K562 (cell line): ENCODE data around the gene CSNK1G2. TPM values are rescaled to one million over a fixed set of nuclear protein-coding genes. Genes with fewer than 3 reads are reported as not detected.

Experiments used
- ATAC-seq: fragments of 200-7000 bp; cut with Tn5 transposase; 3 replicates; pipeline ENCODE4 v1.9.1; 2020; ENCODE audit warnings: moderate library complexity
- BruUV-seq: library from RNA; stranded (reverse); fragments of 400-500 nt; replicated peaks from 2 replicates; lab custom pipeline; 2021; lab: Mats Ljungman, UMichigan
- CTCF ChIA-PET: fragments of 300-600 bp; formaldehyde crosslinking; extraction: SDS; loops from one replicate; lab custom pipeline; 2021; ENCODE audit warnings: low intra/inter-chr PET ratio; lab: Yijun Ruan, JAX
- POLR2A ChIA-PET: fragments of 300-600, 350-650 bp; sonication (Branson Sonifier 250); formaldehyde crosslinking; extraction: SDS; loops from one replicate; lab custom pipeline; 2021; ENCODE audit warnings: antibody characterized with exemption, inconsistent platforms; lab: Yijun Ruan, JAX
- DNase-seq, 4 experiments: peaks; one replicate each; pipeline versions ENCODE4 v3.0.0 to v3.0.0-alpha.2; 2011 to 2018; ENCODE audit warnings: low spot score in 3 of 4, mixed read lengths in 3 of 4; ENCODE audit errors: extremely low read depth in 1 of 4
- FAIRE-seq: peaks from 2 replicates; lab custom pipeline; 2011; peaks lifted over from hg19 to GRCh38; lab: Jason Lieb, UNC
- H2AFZ ChIP-seq: 2 replicates; pipeline ENCODE4 v1.6.0; 2011; ENCODE audit warnings: low read depth, low read length, control low read depth, inconsistent platforms
- H3K27ac ChIP-seq: fragments of 200-600 bp; 3 replicates; pipeline ENCODE4 v1.8.0; 2011; ENCODE audit warnings: low read depth, mild to moderate bottlenecking, control low read depth, inconsistent platforms, low read length, moderate library complexity, mixed read lengths; ENCODE audit errors: extremely low read depth
- H3K27me3 ChIP-seq, 2 experiments: fragments of 300-600 bp in 1 of 2; 2 replicates in 1 of 2; 3 replicates in 1 of 2; pipeline versions ENCODE4 v1.6.0 to v1.8.0; 2011; ENCODE audit warnings: inconsistent platforms in 2 of 2, low read length in 2 of 2, mild to moderate bottlenecking in 1 of 2, mixed read lengths in 1 of 2, moderate library complexity in 1 of 2; ENCODE audit not compliant: control insufficient read depth in 2 of 2, insufficient read depth in 2 of 2
- H3K36me3 ChIP-seq: fragments of 300-600 bp; 3 replicates; pipeline ENCODE4 v1.8.0; 2011; ENCODE audit warnings: mild to moderate bottlenecking, low read length, inconsistent platforms; ENCODE audit not compliant: control insufficient read depth, insufficient read depth
- H3K4me1 ChIP-seq, 2 experiments: fragments of 200-600 bp in 1 of 2; replicated peaks in 1 of 2; 2 replicates in 1 of 2; 3 replicates in 1 of 2; pipeline versions ENCODE4 v1.5.1 to v1.8.0; 2011; ENCODE audit warnings: inconsistent platforms in 2 of 2, low read length in 2 of 2, mild to moderate bottlenecking in 1 of 2, mixed read lengths in 1 of 2, moderate library complexity in 1 of 2; ENCODE audit not compliant: control insufficient read depth in 2 of 2, insufficient read depth in 2 of 2
- H3K4me2 ChIP-seq: 2 replicates; pipeline ENCODE4 v1.6.1; 2011; ENCODE audit warnings: low read length, control low read depth, inconsistent platforms, mixed read lengths; ENCODE audit not compliant: insufficient read depth
- H3K4me3 ChIP-seq: fragments of 200-600 bp; sonication (generic), shearing (Covaris generic); 2 replicates; pipeline ENCODE4 v1.5.1; 2016; ENCODE audit warnings: control low read depth, inconsistent platforms
- H3K79me2 ChIP-seq: fragments of 200-600 bp; 3 replicates; pipeline ENCODE4 v1.8.0; 2011; ENCODE audit warnings: low read length, inconsistent platforms; ENCODE audit not compliant: control insufficient read depth, insufficient read depth
- H3K9ac ChIP-seq, 2 experiments: 2 replicates each; pipeline versions ENCODE4 v1.6.0 to v1.6.1; 2011; ENCODE audit warnings: low read depth in 2 of 2, low read length in 2 of 2, control low read depth in 1 of 2, inconsistent platforms in 1 of 2, mild to moderate bottlenecking in 1 of 2, mixed read lengths in 1 of 2; ENCODE audit not compliant: insufficient read depth in 1 of 2
- H3K9me1 ChIP-seq: one replicate; pipeline ENCODE4 v1.6.0; 2011; ENCODE audit warnings: inconsistent platforms, mild to moderate bottlenecking, low read length, moderate library complexity; ENCODE audit not compliant: control insufficient read depth, insufficient read depth
- H3K9me3 ChIP-seq: replicated peaks from 2 replicates; pipeline ENCODE4 v1.5.1; 2011; ENCODE audit warnings: low read depth, low read length, inconsistent platforms; ENCODE audit not compliant: control insufficient read depth, insufficient read depth
- H4K20me1 ChIP-seq: replicated peaks from 2 replicates; pipeline ENCODE4 v1.6.1; 2011; ENCODE audit warnings: low read length, inconsistent platforms, mixed read lengths; ENCODE audit not compliant: control insufficient read depth, insufficient read depth
- KLF1 ChIP-seq: fragments of 450-650 bp; IDR thresholded peaks from 2 replicates; pipeline ENCODE4 v1.6.1; 2016; ENCODE audit warnings: missing genetic modification characterization, missing compliant biosample characterization
- NCOA6 ChIP-seq: fragments of 450-650 bp; IDR thresholded peaks from 2 replicates; pipeline ENCODE4 v1.6.1; 2017; ENCODE audit warnings: mild to moderate bottlenecking
- NRF1 ChIP-seq, 2 experiments: fragments of 450-650 bp; IDR thresholded peaks in 1 of 2; conservative IDR thresholded peaks in 1 of 2; 2 replicates each; pipeline ENCODE4 v1.6.1; 2014; ENCODE audit warnings: mild to moderate bottlenecking in 2 of 2
- PML ChIP-seq: IDR thresholded peaks from 2 replicates; pipeline ENCODE4 v1.6.1; 2012; ENCODE audit warnings: low read length, inconsistent platforms
- RAD21 ChIP-seq, 2 experiments: fragments of 250-450 bp in 1 of 2; fragments of 450-650 bp in 1 of 2; sonication (Bioruptor Pico) in 1 of 2; formaldehyde crosslinking in 1 of 2; IDR thresholded peaks in 1 of 2; conservative IDR thresholded peaks in 1 of 2; 2 replicates each; pipeline versions ENCODE4 v1.4.0 to v1.8.0; 2020 to 2022; ENCODE audit warnings: mild to moderate bottlenecking in 2 of 2, moderate library complexity in 1 of 2
- RBFOX2 ChIP-seq: fragments of 200-400 bp; formaldehyde crosslinking; IDR thresholded peaks from 2 replicates; pipeline ENCODE4 v1.6.1; 2017; ENCODE audit warnings: low read depth, mild to moderate bottlenecking, low read length, moderate library complexity
- RBM15 ChIP-seq: fragments of 200-400 bp; formaldehyde crosslinking; IDR thresholded peaks from 2 replicates; pipeline ENCODE4 v1.6.1; 2018; ENCODE audit warnings: mild to moderate bottlenecking, low read length, moderate library complexity; ENCODE audit not compliant: insufficient read depth
- RHOXF2B ChIP-seq: fragments of 250-450 bp; sonication (Bioruptor Pico); conservative IDR thresholded peaks from 2 replicates; pipeline ENCODE4 v1.5.1; 2021
- ZBTB33 ChIP-seq: sonication (generic); formaldehyde crosslinking; IDR thresholded peaks from 2 replicates; pipeline ENCODE4 v1.8.1; 2023; ENCODE audit warnings: mild to moderate bottlenecking, missing genetic modification reagents
- WGBS: fragments of 100-300 bp; shearing (Covaris generic); methylation state at CpG from one replicate; pipeline ENCODE4 v1.1.6; 2016; ENCODE audit warnings: low coverage, mixed read lengths; ENCODE audit not compliant: insufficient coverage; ENCODE audit errors: missing lambda C conversion rate; 5-methylcytosine and 5-hydroxymethylcytosine counted together
- in situ Hi-C: fragments of 300-500 bp; cut with MboI; formaldehyde crosslinking; loops from 4 replicates; pipeline ENCODE4 v1.15.0; 2018; ENCODE audit warnings: inconsistent platforms, mixed read lengths
- intact Hi-C: fragments of 100-400 bp; cut with micrococcal nuclease; formaldehyde crosslinking; loops from 2 replicates; pipeline ENCODE4 v1.14.2; 2022
- polyA plus RNA-seq, 8 experiments: library from polyadenylated mRNA; depleted of rRNA in 4 of 8; stranded (reverse) in 5 of 8; unstranded in 3 of 8; fragments of >200 nt; fragmentation: Nextera tagmentation in 2 of 8; fragmentation: Illumina TruSeq in 1 of 8; extraction: Ambion mirVana in 2 of 8; extraction: Trizol in 1 of 8; gene quantifications; 2 replicates each; pipeline versions ENCODE4 v1.2.1 to v1.2.3, GENCODE V29; 2011 to 2014; ENCODE audit warnings: inconsistent platforms in 1 of 8, missing spikeins in 1 of 8
- total RNA-seq, 7 experiments: library from RNA; depleted of rRNA in 6 of 7; stranded (reverse); fragments of >200 nt in 6 of 7; fragmentation: Illumina TruSeq in 2 of 7; extraction: Trizol in 2 of 7; gene quantifications; 2 replicates each; pipeline versions ENCODE4 v1.2.1 to v1.2.3, GENCODE V29; 2011 to 2021; ENCODE audit warnings: low replicate concordance in 1 of 7
- TF ChIP-seq, protein P1 (sequence below), 3 experiments: IDR thresholded peaks in 2 of 3; conservative IDR thresholded peaks in 1 of 3; 2 replicates each; pipeline ENCODE4 v1.5.1; 2011 to 2012; ENCODE audit warnings: low read length in 3 of 3, mild to moderate bottlenecking in 3 of 3, control low read depth in 2 of 3, improper control_type of control experiment in 1 of 3, inconsistent platforms in 1 of 3, low read depth in 1 of 3, mixed read lengths in 1 of 3, moderate library complexity in 1 of 3; ENCODE audit not compliant: insufficient read depth in 2 of 3
- TF ChIP-seq, protein P2 (sequence below): fragments of 250-450 bp; sonication (Bioruptor Pico); IDR thresholded peaks from 2 replicates; pipeline ENCODE4 v1.5.0; 2021
- TF ChIP-seq, protein P3 (sequence below): fragments of 200-800 bp; sonication (Bioruptor generic); IDR thresholded peaks from 2 replicates; pipeline ENCODE4 v1.6.1; 2017; ENCODE audit warnings: missing genetic modification characterization, missing compliant biosample characterization
- TF ChIP-seq, protein P4 (sequence below): sonication (generic); formaldehyde crosslinking; IDR thresholded peaks from 2 replicates; pipeline ENCODE4 v1.9.0; 2022; ENCODE audit warnings: mild to moderate bottlenecking, missing genetic modification reagents

Gene CSNK1G2
- total and polyA plus RNA-seq, 9 of the 15 experiments (the other 6 are each of a cell fraction or from before 2014, with no cell fraction given), result 0.48 to 119 (median 49.5) TPM

DNA sequence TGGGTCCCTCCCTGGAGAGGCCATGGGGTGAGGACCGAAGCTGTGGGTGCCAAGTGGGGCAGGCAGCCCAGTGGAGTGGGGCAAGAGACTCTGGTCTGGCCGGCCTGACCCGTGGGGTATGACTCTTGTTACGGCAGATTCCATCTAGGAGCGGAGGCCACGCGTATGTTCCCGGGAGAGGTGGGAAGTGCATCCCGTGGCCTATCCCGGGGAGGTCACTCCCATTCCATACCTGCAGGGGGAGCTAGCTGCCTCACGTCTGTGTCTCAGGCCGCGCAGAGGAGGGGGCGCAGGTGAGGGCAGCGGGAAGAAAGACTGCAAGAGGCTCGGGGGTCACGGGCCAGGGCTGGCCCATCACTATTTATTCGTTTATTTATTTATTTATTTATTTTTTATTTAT, 4.9 kb downstream of the CSNK1G2 start:
- intact Hi-C loops (no loop called here), in situ Hi-C loops (no loop called here)
- DNase-seq, result peak; percentile 50 to 58 (median 57)
- POLR2A ChIA-PET, result interaction anchor here (0.5 kb wide), 1 partner anchor 113 kb away, joined by 3 read pairs; no protein-coding TSS in a partner anchor
- no peak overlapping the region for H3K9ac ChIP-seq
- H2AFZ ChIP-seq, result no peak overlapping the region
- no peak overlapping the region for H3K27ac ChIP-seq
- peak; percentile 68 for FAIRE-seq
- H3K4me2 ChIP-seq, result no peak overlapping the region
- H3K9me3 ChIP-seq, result no peaks in the 10 kb centered on the region
- no TSS peak for BruUV-seq
- 57% methylated on average over 15 of the region's 18 CpGs for WGBS
- H3K36me3 ChIP-seq, result peaks cover 38% of the 10 kb centered on the region; the same call in 2 of the 3 replicates
- H3K27me3 ChIP-seq, result no peaks in the 10 kb centered on the region
- ATAC-seq, result peak; percentile 53
- H3K4me3 ChIP-seq, result no peak overlapping the region
- peaks cover 90% of the 10 kb centered on the region for H3K79me2 ChIP-seq
- H3K4me1 ChIP-seq, result peaks cover 10 to 64% of the 10 kb centered on the region in 2 experiments
- peaks cover 5% of the 10 kb centered on the region for H3K9me1 ChIP-seq
- H4K20me1 ChIP-seq, result peaks cover 40% of the 10 kb centered on the region
- CTCF ChIA-PET, result interaction anchor here (0.9 kb wide), 1 partner anchor 122 kb away, joined by 3 read pairs; no protein-coding TSS in a partner anchor
- TF ChIP-seq NCOA6 (no peak), KLF1 (tag) (no peak), RBFOX2 (peak; percentile 25; the same call in 1 of the 2 replicates), NRF1 (conservative IDR thresholded peaks at IDR 0.05 in 1 of 2, IDR thresholded peaks at IDR 0.05 in 1 of 2) (no peak), RHOXF2B (CRISPR knock-in tag) (no peak), RAD21 (CRISPR knock-in tag; conservative IDR thresholded peaks at IDR 0.05 in 1 of 2, IDR thresholded peaks at IDR 0.05 in 1 of 2) (peak in 1 of 2 experiments; percentile 21; a peak in 1 of 4 replicates), PML (no peak), RBM15 (no peak), ZBTB33 (CRISPR knock-in tag) (peak; percentile 95)
- TF ChIP-seq, protein P1, sequence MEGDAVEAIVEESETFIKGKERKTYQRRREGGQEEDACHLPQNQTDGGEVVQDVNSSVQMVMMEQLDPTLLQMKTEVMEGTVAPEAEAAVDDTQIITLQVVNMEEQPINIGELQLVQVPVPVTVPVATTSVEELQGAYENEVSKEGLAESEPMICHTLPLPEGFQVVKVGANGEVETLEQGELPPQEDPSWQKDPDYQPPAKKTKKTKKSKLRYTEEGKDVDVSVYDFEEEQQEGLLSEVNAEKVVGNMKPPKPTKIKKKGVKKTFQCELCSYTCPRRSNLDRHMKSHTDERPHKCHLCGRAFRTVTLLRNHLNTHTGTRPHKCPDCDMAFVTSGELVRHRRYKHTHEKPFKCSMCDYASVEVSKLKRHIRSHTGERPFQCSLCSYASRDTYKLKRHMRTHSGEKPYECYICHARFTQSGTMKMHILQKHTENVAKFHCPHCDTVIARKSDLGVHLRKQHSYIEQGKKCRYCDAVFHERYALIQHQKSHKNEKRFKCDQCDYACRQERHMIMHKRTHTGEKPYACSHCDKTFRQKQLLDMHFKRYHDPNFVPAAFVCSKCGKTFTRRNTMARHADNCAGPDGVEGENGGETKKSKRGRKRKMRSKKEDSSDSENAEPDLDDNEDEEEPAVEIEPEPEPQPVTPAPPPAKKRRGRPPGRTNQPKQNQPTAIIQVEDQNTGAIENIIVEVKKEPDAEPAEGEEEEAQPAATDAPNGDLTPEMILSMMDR (IDR thresholded peaks at IDR 0.05 in 2 of 3, conservative IDR thresholded peaks at IDR 0.05 in 1 of 3; ENCODE audit: insufficient read depth in 2 of 3, low read depth in 1 of 3, low read length in 3 of 3), result peak; percentile 59 to 73 (median 67); a peak in 5 of 6 replicates
- TF ChIP-seq, protein P2, sequence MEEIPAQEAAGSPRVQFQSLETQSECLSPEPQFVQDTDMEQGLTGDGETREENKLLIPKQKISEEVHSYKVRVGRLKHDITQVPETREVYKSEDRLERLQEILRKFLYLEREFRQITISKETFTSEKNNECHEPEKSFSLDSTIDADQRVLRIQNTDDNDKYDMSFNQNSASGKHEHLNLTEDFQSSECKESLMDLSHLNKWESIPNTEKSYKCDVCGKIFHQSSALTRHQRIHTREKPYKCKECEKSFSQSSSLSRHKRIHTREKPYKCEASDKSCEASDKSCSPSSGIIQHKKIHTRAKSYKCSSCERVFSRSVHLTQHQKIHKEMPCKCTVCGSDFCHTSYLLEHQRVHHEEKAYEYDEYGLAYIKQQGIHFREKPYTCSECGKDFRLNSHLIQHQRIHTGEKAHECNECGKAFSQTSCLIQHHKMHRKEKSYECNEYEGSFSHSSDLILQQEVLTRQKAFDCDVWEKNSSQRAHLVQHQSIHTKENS (CRISPR knock-in tag), result no peak
- TF ChIP-seq, protein P3, sequence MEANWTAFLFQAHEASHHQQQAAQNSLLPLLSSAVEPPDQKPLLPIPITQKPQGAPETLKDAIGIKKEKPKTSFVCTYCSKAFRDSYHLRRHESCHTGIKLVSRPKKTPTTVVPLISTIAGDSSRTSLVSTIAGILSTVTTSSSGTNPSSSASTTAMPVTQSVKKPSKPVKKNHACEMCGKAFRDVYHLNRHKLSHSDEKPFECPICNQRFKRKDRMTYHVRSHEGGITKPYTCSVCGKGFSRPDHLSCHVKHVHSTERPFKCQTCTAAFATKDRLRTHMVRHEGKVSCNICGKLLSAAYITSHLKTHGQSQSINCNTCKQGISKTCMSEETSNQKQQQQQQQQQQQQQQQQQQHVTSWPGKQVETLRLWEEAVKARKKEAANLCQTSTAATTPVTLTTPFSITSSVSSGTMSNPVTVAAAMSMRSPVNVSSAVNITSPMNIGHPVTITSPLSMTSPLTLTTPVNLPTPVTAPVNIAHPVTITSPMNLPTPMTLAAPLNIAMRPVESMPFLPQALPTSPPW, result peak; percentile 38
- TF ChIP-seq, protein P4, sequence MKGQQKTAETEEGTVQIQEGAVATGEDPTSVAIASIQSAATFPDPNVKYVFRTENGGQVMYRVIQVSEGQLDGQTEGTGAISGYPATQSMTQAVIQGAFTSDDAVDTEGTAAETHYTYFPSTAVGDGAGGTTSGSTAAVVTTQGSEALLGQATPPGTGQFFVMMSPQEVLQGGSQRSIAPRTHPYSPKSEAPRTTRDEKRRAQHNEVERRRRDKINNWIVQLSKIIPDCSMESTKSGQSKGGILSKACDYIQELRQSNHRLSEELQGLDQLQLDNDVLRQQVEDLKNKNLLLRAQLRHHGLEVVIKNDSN (CRISPR knock-in tag), result no peak
